T-helper 2 cell treated with Interferon-gamma antibody and Interleukin-4, amounts not matched to agents 100 ng/mL and 5 ng/mL, for 36 hours (primary cell): ENCODE measurements around the gene HM13. TPM values are rescaled to one million over a fixed set of nuclear protein-coding genes. Genes with fewer than 3 reads are reported as not detected.

Source experiments
- intact Hi-C: fragments of 100-400 bp; cut with micrococcal nuclease; formaldehyde crosslinking; loops from one replicate; pipeline ENCODE4 v1.15.1; 2023
- total RNA-seq: library from RNA; stranded (reverse); gene quantifications from 2 replicates; pipeline ENCODE4 v1.2.3, GENCODE V29; 2022

The HM13 gene
- total RNA-seq, 1 donor from 2014 or later: 189 TPM

GRCh38 chr20:31605902-31606803 is 91.9 kb downstream of the HM13 start:
- intact Hi-C loops: loop anchor here (1.0 to 2.0 kb wide), 3 partner anchors 19 to 117 kb away; no protein-coding TSS in a partner anchor

- intact Hi-C loops: no loop called here
Observed at GRCh38 chr20:31606804-31607639, 92.8 kb downstream of the HM13 start.

GRCh38 chr20:31607640-31608250 is 93.5 kb downstream of the HM13 start:
- intact Hi-C loops: no loop called here

- intact Hi-C loops: no loop called here
Observed at GRCh38 chr20:31608251-31608945, 94.2 kb downstream of the HM13 start.

GRCh38 chr20:31612271-31612640 is 98.0 kb downstream of the HM13 start:
- intact Hi-C loops: loop anchor here (1.0 to 5.0 kb wide), 3 partner anchors 8 to 150 kb away; partner anchors contain the start of gene HM13

GRCh38 chr20:31615416-31615815 is 101.2 kb downstream of the HM13 start:
- intact Hi-C loops: no loop called here

- intact Hi-C loops: no loop called here
Observed at GRCh38 chr20:31617432-31618104, 103.3 kb downstream of the HM13 start.

Other genes starting within 250 kb of the HM13 start
- gene DEFB116, start 205.9 kb upstream of the HM13 start, total RNA-seq: not detected in 2 replicates
- gene DEFB118, start 145.8 kb upstream of the HM13 start, total RNA-seq: not detected in 2 replicates
- gene DEFB119, start 123.9 kb upstream of the HM13 start, total RNA-seq: not detected in 2 replicates
- gene DEFB121, start 108.2 kb upstream of the HM13 start, total RNA-seq: not detected in 2 replicates
- not detected in 2 replicates for gene DEFB123, start 73.8 kb upstream of the HM13 start, total RNA-seq
- not detected in 2 replicates for gene DEFB124, start 39.3 kb upstream of the HM13 start, total RNA-seq
- not detected in 2 replicates for gene REM1, start 39.2 kb upstream of the HM13 start, total RNA-seq
- gene ID1, start 90.8 kb downstream of the HM13 start, total RNA-seq: 0.18 and 0.59 TPM in 2 replicates
- not detected in 2 replicates for gene COX4I2, start 123.5 kb downstream of the HM13 start, total RNA-seq
- 73.4 and 76.7 TPM in 2 replicates for gene BCL2L1, start 208.4 kb downstream of the HM13 start, total RNA-seq
- 117 and 119 TPM in 2 replicates for gene TPX2, start 224.8 kb downstream of the HM13 start, total RNA-seq